ENCODE results near the gene MPHOSPH10. TPM values are rescaled to one million over a fixed set of nuclear protein-coding genes. Genes with fewer than 3 reads are reported as not detected.
"Not testable (repeated sequence)": the region's sequence is repeated elsewhere in the genome, so short reads cannot be mapped to it uniquely, and the experiment has no call there.

MPHOSPH10 gene, protein sequence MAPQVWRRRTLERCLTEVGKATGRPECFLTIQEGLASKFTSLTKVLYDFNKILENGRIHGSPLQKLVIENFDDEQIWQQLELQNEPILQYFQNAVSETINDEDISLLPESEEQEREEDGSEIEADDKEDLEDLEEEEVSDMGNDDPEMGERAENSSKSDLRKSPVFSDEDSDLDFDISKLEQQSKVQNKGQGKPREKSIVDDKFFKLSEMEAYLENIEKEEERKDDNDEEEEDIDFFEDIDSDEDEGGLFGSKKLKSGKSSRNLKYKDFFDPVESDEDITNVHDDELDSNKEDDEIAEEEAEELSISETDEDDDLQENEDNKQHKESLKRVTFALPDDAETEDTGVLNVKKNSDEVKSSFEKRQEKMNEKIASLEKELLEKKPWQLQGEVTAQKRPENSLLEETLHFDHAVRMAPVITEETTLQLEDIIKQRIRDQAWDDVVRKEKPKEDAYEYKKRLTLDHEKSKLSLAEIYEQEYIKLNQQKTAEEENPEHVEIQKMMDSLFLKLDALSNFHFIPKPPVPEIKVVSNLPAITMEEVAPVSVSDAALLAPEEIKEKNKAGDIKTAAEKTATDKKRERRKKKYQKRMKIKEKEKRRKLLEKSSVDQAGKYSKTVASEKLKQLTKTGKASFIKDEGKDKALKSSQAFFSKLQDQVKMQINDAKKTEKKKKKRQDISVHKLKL
- polyA plus RNA-seq (2012; ENCODE audit: low read depth, missing spikeins), result 23.3 TPM

DNA sequence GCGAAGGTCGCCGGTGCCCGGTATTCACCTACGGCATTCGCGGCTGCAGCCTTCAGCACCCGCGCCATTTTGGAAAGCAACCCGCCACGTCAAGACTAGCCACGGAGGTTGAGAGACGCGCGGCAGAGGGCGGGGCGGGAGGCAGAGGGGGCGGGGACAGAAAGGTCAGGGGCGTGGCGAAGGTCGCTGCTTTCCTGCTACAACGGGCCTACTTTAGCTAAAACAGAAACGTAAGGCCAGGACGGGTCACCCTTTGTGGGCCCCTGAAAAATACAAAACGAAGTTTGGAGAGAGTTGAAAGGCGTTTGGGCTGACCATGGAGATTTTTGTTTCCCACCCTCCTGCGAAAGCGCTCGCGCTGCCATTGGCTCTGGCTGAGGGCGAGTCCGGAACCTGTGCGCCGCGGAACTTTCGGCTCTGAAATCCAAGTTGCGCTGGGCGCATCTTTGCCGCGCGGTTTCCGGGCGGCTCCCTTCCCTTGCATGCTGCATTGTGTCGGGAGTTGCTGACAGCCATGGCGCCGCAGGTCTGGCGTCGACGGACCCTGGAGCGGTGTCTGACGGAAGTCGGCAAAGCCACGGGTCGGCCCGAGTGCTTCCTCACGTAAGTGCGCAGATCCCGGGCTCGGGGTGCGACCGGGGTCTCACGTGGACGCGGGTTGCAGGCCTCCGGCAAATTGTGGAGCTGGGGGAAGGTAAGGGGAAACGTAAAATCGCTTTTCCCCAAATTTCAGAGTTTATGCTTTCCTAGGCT lies at the start of gene MPHOSPH10, which contains the start of gene MCEE:
TSS of gene MPHOSPH10 (plus strand) at position 483 of the 753 bp plus-strand sequence. CDS start at position 515, 32 bp downstream.
TSS of gene MCEE (minus strand) at position 78 of the 753 bp plus-strand sequence. CDS start at position 68, 10 bp downstream.
- FAIRE-seq (peak; percentile 88), DNase-seq (ENCODE audit: insufficient read length, low spot score) (peak; percentile 77)
- TF ChIP-seq POU2F2 (IDR thresholded peaks at IDR 0.05; ENCODE audit: low read depth, low read length), result peak; percentile 91
- 0 out of 2 replicates have a peak, but pooled peaks have one; percentile 8 for TF ChIP-seq SPI1 (IDR thresholded peaks at IDR 0.05; ENCODE audit: low read depth, low read length)
- peak; percentile 19 for TF ChIP-seq PAX5 (IDR thresholded peaks at IDR 0.05; ENCODE audit: insufficient read depth, low read length, severe bottlenecking)
- peak; percentile 87; the same call in 1 of the 2 replicates for TF ChIP-seq POLR2AphosphoS5 (IDR thresholded peaks at IDR 0.05; ENCODE audit: low read depth, low read length)
- peak; percentile 96 for TF ChIP-seq TAF1 (IDR thresholded peaks at IDR 0.05; ENCODE audit: low read depth, low read length)
- peak; percentile 81 for TF ChIP-seq POLR2A (IDR thresholded peaks at IDR 0.05; ENCODE audit: low read depth, low read length)

DNA sequence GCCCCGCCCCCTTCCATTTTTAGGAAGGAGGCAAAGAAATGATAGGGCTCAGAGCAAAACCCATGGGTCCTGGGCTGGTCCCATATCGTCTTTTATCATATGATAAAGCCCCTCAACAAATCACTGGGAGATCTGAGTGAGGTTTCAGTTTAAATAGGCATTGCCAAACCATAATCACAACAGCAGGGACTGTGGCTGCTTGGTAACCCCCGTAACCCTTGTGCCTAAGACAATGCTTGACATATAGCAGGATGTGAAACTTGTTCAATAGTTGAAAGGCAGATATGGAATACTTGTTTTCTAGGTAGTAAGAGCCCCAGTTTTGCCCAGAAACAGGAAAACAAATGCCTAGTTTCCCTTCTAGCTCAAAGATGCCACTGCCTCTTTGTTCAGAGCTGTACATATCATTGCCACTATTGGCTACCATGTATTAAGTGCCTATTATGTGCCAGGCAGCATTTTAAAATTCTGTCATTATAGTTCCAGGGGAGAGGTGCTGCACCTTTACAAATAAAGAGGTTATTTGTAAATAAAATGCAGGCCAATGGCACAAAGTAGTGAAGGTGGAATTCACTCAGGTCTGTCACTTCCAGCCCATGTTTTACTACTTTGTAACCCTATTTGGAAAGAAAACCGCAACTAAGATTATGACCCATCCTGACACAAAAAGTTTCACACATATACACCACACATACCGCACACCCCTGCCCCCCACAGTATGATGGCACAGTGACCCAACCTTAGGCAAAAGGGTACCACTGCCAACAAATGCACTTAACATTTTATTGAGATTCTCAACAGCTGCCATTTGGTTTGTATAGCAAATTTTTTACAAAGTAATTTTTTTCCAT lies 47.8 kb upstream of the MPHOSPH10 start:
- no peak for FAIRE-seq
- TF ChIP-seq POLR2A (IDR thresholded peaks at IDR 0.05; ENCODE audit: low read depth, low read length), result no peak; the same call in 1 of the 2 replicates
- TF ChIP-seq POLR2AphosphoS5 (IDR thresholded peaks at IDR 0.05; ENCODE audit: low read depth, low read length), result no peak
- TF ChIP-seq PAX5 (IDR thresholded peaks at IDR 0.05; ENCODE audit: insufficient read depth, low read length, severe bottlenecking), result no peak
- TF ChIP-seq POU2F2 (IDR thresholded peaks at IDR 0.05; ENCODE audit: low read depth, low read length), result no peak
- 0 out of 2 replicates have a peak, but pooled peaks have one; percentile 22 for TF ChIP-seq SPI1 (IDR thresholded peaks at IDR 0.05; ENCODE audit: low read depth, low read length)
- TF ChIP-seq TAF1 (IDR thresholded peaks at IDR 0.05; ENCODE audit: low read depth, low read length), result no peak
- no peak for DNase-seq (ENCODE audit: insufficient read length, low spot score)

DNA sequence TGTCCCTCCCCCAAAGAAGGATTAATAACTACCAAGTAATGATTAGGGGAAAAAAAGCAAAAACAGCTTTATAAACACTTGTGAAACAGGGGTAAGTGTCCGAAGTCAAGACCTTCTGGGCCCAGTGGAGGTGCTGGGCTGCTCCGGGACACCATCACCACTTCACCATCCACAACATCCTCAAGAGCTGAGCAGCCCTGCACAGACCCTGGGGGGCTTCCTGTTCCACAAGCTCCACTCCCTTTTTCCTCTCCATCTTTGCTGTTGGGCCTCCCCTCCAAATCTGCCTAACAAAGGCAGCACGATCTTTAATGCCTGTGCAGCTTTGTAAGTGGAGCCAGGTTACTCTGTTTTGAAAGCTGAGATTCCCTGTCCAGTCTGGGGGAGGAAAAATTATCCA lies 47.1 kb upstream of the MPHOSPH10 start:
- DNase-seq (ENCODE audit: insufficient read length, low spot score); FAIRE-seq: not testable (repeated sequence)

DNA sequence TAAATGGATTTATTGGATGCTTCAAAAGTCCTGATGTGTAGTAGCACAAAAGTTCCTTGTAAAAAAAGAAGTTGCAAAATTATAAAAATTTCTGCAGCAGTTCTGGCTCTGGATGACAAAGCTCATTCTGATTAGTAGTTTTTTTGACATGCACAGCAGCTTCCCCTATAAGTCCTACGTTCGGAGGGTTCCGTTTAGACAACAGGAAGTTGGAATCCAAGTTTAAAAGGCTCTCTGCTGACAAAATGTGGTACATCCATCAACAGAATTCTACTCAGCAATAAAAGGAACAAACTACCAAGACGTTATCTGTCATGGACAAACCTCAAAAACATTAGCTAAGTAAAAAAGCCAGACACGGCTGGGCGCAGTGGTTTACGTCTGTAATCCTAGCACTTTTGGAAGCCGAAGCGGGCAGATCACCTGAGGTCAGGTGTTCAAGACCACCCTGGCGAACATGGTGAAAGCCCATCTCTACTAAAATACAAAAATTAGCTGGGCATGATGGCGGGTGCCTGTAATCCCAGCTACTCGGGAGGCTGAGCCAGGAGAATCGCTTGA lies 46.6 kb upstream of the MPHOSPH10 start:
- peak; percentile 31 for FAIRE-seq
- not testable (repeated sequence) for DNase-seq (ENCODE audit: insufficient read length, low spot score)

DNA sequence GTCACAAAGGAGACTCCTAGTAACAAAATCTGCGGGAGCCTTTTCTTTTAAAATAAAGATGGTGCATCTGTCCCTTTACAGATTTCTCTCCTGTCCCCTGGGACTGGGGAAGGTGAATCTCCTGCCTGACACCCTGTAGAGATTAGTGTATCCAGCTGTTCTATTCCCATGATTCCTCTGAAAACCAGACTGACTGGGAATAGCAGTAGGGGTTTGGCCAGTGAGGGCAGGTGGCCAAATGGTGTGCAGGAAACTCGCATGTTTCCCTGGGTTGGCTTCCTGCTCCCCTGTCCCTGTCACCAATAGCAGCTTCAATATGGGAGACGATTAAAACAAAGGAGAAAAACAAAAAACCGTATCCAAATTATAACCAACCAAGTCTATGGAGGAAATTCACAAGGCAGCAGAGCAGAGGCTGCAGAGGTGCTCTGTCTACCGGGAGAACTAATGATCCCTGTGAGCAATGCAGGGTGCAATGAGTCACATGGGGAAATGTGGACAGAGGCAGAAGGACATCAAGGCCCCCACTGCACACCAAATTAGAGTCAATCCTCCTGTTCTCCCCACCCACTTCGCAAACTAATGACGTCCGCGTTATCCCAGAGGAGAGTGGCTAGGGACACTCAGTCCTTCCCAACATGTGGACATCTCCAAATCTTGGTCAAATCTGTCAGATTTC lies 45.0 kb upstream of the MPHOSPH10 start:
- not testable (repeated sequence) for DNase-seq (ENCODE audit: insufficient read length, low spot score); FAIRE-seq

DNA sequence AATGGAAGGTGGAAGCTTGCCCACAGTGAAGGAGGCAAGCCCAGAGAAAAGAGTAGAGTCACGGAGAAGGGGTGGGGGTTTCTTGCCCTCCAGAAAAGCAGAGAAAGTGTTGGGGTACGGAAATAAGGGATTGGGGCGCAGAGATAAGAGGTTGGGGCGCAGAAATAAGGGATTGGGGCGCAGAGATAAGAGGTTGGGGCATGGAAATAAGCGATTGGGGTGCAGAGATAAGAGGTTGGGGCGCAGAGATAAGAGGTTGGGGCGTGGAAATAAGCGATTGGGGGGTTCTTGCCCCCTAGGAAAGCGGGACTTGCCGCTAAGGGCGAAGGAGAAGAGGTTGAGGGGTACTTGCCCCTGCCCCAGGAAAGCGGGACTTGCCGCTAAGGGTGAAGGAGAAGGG lies 41.0 kb upstream of the MPHOSPH10 start:
- DNase-seq (ENCODE audit: insufficient read length, low spot score); FAIRE-seq: not testable (repeated sequence)

DNA sequence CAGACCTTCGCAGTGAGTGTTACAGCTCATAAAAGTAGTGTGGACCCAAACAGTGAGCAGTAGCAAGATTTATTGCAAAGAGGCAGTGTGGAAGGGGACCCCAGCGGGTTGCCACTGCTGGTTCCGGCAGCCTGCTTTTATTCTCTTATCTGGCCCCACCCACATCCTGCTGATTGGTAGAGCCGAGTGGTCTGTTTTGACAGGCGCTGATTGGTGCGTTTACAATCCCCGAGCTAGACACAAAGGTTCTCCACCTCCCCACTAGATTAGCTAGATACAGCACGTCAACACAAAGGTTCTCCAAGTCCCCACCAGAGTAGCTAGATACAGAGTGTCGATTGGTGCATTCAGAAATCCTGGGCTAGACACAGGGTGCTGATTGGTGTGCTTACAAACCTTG lies 38.6 kb upstream of the MPHOSPH10 start:
- not testable (repeated sequence) for FAIRE-seq; DNase-seq (ENCODE audit: insufficient read length, low spot score)

DNA sequence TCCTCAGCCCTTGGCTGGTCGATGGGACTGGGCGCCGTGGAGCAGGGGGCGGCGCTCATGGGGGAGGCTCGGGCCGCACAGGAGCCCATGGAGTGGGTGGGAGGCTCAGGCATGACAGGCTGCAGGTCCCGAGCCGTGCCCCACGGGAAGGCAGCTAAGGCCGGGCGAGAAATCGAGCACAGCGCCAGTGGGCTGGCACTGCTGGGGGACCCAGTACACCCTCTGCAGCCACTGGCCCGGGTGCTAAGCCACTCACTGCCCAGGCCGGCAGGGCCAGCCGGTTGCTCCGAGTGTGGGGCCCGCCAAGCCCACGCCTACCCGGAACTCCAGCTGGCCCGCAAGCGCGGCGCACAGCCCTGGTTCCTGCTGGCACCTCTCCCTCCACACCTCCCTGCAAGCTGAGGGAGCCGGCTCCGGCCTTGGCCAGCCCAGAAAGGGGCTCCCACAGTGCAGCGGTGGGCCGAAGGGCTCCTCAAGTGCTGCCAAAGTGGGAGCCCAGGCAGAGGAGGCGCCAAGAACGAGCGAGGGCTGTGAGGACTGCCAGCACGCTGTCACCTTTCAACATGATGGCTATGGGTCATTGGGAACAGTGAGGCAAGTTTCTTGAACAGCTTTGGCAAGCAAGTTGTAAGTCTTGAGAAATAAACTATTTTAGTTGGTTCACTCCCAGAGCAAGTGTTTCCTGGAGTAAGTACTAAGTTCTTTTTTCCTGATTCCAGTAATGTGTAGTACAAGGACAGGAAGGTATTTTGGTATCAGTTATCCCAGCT lies 37.8 kb upstream of the MPHOSPH10 start:
- FAIRE-seq; DNase-seq (ENCODE audit: insufficient read length, low spot score): not testable (repeated sequence)

DNA sequence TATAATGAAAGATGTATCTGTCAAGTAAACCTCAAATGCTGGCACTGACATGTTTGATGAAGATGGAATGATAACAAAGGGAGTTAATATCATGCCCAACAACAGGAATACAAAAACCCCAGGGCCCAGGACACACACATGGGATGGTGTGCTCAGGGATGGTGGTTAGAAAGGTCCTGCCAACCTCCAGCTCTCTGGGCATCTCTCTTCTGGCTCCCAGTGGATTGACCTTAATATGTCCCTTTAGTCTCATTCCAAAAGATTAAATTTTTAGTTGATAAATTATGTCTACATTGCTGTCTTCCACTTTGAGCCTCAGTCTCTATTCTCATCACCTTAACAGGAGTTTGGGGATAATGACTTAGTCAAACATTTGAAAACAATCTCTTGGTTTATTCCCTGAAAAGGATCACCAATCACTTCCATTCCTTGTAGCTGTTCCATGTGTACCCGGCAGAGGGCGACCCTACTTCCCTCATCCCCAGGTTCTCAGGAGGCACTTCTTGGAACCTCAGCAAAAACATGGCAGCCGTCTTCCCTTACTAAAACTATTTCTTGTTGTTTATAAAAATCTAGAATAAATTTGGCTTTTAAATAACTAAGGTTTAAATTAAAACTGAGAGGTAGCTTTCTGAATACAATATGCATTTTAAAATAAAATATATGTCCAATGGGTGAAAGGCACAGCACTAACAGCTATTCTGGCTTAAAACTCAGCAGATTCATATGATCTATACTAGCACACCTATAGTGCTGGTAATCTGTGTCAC lies 30.1 kb upstream of the MPHOSPH10 start:
- TF ChIP-seq POLR2AphosphoS5 (IDR thresholded peaks at IDR 0.05; ENCODE audit: low read depth, low read length) (no peak), TAF1 (IDR thresholded peaks at IDR 0.05; ENCODE audit: low read depth, low read length) (no peak), SPI1 (IDR thresholded peaks at IDR 0.05; ENCODE audit: low read depth, low read length) (no peak), POLR2A (IDR thresholded peaks at IDR 0.05; ENCODE audit: low read depth, low read length) (no peak), POU2F2 (IDR thresholded peaks at IDR 0.05; ENCODE audit: low read depth, low read length) (no peak), PAX5 (IDR thresholded peaks at IDR 0.05; ENCODE audit: insufficient read depth, low read length, severe bottlenecking) (no peak)
- DNase-seq (ENCODE audit: insufficient read length, low spot score) (no peak), FAIRE-seq (no peak)

Data from GM12891 (cell line).